ENCODE measurements around the gene KSR1. TPM values are rescaled to one million over a fixed set of nuclear protein-coding genes. Genes with fewer than 3 reads are reported as not detected.

KSR1 gene
- total RNA-seq, 2 donors from 2014 or later = 13.9 to 16.5 TPM

DNA sequence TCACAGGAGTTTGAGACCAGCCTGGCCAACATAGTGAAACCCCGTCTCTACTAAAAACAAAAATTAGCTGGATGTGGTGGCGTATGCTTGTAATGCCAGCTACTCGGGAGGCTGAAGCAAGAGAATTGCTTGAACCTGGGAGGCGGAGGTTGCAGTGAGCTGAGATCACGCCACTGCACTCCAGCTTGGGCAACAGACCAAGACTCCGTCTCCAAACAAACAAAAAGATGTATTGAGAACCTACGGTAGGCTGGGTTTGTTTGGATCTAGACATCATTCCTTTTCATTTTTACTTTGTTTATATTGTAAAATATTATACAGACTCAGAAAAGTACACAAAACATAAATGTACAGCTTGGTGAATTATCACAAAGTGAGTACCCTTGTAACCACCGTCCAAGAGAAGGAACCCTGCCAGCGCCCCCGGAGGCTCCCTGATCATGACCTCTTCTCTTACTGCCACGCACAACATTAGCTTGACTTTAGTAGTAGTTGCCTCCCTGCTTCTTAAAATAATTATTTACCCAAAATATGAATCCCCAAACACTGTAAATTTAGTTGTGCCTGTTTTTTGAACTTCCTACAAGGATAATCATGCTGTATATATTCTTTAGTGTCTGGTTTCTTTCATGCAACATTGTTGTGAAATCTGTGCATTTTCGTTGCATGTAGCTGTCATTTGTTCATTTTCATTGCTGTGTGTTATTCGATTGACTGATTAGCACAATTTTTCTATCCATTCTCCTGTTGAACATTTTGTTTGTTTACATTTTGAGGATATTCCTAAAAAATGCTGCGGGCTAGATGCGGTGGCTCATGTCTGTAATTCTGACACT is 56.5 kb downstream of the KSR1 start:
- Histone ChIP-seq H3K27ac (no peak overlapping the region), H3K4me3 (no peak overlapping the region), H3K9me3 (no peaks in the 10 kb centered on the region), H3K27me3 (no peaks in the 10 kb centered on the region), H3K36me3 (no peaks in the 10 kb centered on the region), H3K4me1 (no peaks in the 10 kb centered on the region), H3K9ac (ENCODE audit: low read depth in 2 of 2, low read length in 2 of 2) (no peak overlapping the region)
- intact Hi-C loops (cut with DNase I) = no loop called here
- no peak for DNase-seq
- TF ChIP-seq, protein P1, sequence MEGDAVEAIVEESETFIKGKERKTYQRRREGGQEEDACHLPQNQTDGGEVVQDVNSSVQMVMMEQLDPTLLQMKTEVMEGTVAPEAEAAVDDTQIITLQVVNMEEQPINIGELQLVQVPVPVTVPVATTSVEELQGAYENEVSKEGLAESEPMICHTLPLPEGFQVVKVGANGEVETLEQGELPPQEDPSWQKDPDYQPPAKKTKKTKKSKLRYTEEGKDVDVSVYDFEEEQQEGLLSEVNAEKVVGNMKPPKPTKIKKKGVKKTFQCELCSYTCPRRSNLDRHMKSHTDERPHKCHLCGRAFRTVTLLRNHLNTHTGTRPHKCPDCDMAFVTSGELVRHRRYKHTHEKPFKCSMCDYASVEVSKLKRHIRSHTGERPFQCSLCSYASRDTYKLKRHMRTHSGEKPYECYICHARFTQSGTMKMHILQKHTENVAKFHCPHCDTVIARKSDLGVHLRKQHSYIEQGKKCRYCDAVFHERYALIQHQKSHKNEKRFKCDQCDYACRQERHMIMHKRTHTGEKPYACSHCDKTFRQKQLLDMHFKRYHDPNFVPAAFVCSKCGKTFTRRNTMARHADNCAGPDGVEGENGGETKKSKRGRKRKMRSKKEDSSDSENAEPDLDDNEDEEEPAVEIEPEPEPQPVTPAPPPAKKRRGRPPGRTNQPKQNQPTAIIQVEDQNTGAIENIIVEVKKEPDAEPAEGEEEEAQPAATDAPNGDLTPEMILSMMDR (IDR thresholded peaks at IDR 0.05) = no peak

DNA sequence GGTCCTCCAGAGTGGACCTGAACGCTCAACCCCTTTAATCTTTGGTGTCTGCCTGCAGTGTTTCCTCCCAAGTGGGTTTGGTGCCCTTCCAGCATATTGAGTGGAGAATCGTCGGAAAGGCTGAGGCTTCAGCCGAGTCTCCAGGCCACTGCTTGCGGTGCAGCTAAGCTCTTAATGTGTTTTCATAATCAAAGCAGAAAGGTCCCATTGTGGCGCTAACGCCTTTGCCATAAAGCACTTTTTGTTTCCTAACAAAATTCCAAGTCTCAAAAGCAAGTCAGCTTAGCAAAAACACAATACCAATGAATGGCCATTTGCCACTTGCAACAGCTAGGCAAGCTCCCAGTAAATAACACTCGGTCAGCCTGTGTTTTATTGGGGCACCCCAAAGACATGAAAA is 57.6 kb downstream of the KSR1 start:
- TF ChIP-seq, protein P1 (IDR thresholded peaks at IDR 0.05) = no peak
- no peak for DNase-seq
- no peak overlapping the region for H3K27ac ChIP-seq
- no peaks in the 10 kb centered on the region for H3K4me1 ChIP-seq
- H3K9ac ChIP-seq (ENCODE audit: low read depth in 2 of 2, low read length in 2 of 2) = no peak overlapping the region
- no peaks in the 10 kb centered on the region for H3K36me3 ChIP-seq
- no peaks in the 10 kb centered on the region for H3K27me3 ChIP-seq
- intact Hi-C loops (cut with DNase I) = no loop called here
- H3K9me3 ChIP-seq = no peaks in the 10 kb centered on the region
- H3K4me3 ChIP-seq = no peak overlapping the region

- Histone ChIP-seq H3K36me3 (no peaks in the 10 kb centered on the region), H3K9me3 (no peaks in the 10 kb centered on the region), H3K27ac (no peak overlapping the region), H3K4me3 (no peak overlapping the region), H3K27me3 (no peaks in the 10 kb centered on the region), H3K9ac (ENCODE audit: low read depth in 2 of 2, low read length in 2 of 2) (no peak overlapping the region), H3K4me1 (no peaks in the 10 kb centered on the region)
- intact Hi-C loops (cut with DNase I) = no loop called here
- DNase-seq = no peak
- TF ChIP-seq, protein P1 (IDR thresholded peaks at IDR 0.05) = no peak
Measured at GRCh38 chr17:27514595-27515413, 58.6 kb downstream of the KSR1 start.

DNA sequence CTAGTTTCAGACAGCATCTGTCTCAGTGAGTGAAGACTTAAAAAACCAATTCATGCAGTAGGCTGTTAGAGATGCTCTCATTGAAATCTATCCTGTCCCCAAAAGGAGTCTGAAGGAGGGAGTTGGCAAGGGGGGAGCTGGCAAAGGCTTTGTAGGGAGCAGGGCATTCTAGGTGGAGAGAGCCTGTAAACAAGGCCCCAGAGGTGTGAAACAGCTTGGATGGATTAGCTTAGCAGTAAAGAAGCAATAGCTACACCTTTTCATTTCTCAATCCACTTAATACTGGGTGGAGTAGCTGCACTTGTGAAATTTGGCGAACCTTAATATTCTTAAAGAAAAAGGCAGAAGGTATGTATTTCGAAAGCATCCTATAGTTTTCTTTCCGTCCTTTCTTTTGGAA is 61.8 kb downstream of the KSR1 start:
- intact Hi-C loops (cut with DNase I) = no loop called here
- TF ChIP-seq, protein P1 (IDR thresholded peaks at IDR 0.05) = no peak
- DNase-seq = no peak
- no peaks in the 10 kb centered on the region for H3K9me3 ChIP-seq
- H3K27me3 ChIP-seq = no peaks in the 10 kb centered on the region
- no peak overlapping the region for H3K9ac ChIP-seq (ENCODE audit: low read depth in 2 of 2, low read length in 2 of 2)
- no peaks in the 10 kb centered on the region for H3K36me3 ChIP-seq
- no peak overlapping the region for H3K27ac ChIP-seq
- no peaks in the 10 kb centered on the region for H3K4me1 ChIP-seq
- H3K4me3 ChIP-seq = no peak overlapping the region

DNA sequence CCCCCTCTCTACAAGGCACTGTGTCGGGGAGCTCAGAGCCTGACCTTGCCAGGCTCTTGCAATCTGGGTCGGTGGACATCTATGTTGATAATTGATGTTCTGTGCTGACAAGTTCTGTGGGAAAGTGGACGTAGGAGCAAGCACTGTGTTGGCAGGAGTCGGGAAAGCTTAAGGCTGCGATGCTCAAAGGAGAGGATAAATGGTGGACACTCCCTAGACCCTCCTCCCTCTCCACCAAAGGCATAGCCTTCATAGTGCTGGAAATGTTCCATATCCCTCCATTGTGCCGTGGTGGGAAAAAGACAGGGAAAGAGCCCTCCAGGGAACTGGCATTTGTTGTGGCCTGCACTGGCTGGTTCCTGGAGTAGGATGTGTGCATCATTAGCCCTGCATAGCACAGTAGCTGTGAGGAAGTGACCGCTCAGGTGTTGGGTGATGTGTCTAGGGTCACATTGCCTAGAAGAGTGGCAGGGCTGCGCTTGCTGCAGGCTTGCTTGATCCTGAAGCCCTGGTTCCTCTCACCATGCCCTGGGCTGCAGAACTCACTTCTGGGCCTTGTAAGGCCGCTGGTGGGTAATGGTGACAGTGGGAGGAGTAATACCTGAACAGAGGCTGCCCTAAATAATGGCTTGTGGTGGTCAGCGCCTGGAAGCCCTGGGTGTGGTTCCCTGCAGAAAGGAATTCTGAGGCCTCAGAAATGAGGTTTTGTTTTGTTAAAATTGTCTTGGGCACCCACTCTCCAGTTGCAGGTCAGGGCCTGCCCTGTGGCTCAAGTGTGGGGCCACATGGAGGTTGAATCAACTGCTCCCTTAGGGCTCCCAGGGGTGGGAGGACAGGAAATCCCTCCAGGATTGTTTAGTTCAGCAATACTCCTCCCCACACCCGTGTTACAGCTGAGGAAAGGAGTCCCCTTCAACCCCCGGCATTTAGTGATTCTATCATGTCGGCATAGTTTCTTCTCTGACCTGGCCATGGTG is 62.6 kb downstream of the KSR1 start:
- DNase-seq = no peak
- TF ChIP-seq, protein P1 (IDR thresholded peaks at IDR 0.05) = no peak
- Histone ChIP-seq H3K27ac (no peak overlapping the region), H3K9ac (ENCODE audit: low read depth in 2 of 2, low read length in 2 of 2) (no peak overlapping the region), H3K27me3 (no peaks in the 10 kb centered on the region), H3K9me3 (no peaks in the 10 kb centered on the region), H3K4me3 (no peak overlapping the region), H3K36me3 (no peaks in the 10 kb centered on the region), H3K4me1 (no peaks in the 10 kb centered on the region)
- intact Hi-C loops (cut with DNase I) = no loop called here
